Activated T-helper 17 cell treated with anti-CD3 and anti-CD28 coated beads, Interleukin-2, amount 50 U/mL, for 72 hours (primary cell): Measurements from ENCODE around the gene PSMC4. TPM values are rescaled to one million over a fixed set of nuclear protein-coding genes. Genes with fewer than 3 reads are reported as not detected.
"Not testable (repeated sequence)": the region's sequence is repeated elsewhere in the genome, so short reads cannot be mapped to it uniquely, and the experiment has no call there.

ENCODE experiments used
- ATAC-seq: fragments of 150-1000 bp; cut with Tn5 transposase; replicated peaks from 2 replicates; pipeline ENCODE4 v1.10.0; 2021; ENCODE audit warnings: mild to moderate bottlenecking, moderate library complexity
- H3K27ac Mint-ChIP-seq: one replicate; pipeline ENCODE4 v1.8.0; 2022; ENCODE audit warnings: mixed read lengths
- H3K27me3 Mint-ChIP-seq: one replicate; pipeline ENCODE4 v1.8.0; 2022; ENCODE audit warnings: mixed read lengths
- H3K36me3 Mint-ChIP-seq: one replicate; pipeline ENCODE4 v1.8.0; 2022; ENCODE audit warnings: low read depth, mild to moderate bottlenecking, mixed read lengths
- H3K4me1 Mint-ChIP-seq: one replicate; pipeline ENCODE4 v1.8.0; 2022; ENCODE audit warnings: mixed read lengths
- H3K4me3 Mint-ChIP-seq: one replicate; pipeline ENCODE4 v1.8.0; 2022; ENCODE audit warnings: mild to moderate bottlenecking, mixed read lengths
- H3K9me3 Mint-ChIP-seq: one replicate; pipeline ENCODE4 v1.8.0; 2022; ENCODE audit warnings: mixed read lengths
- total RNA-seq, 2 donors: library from RNA; stranded (reverse); gene quantifications; one replicate each; pipeline ENCODE4 v1.2.3, GENCODE V29; 2022

PSMC4 gene
- total RNA-seq, 2 donors from 2014 or later = 66.4 to 121 TPM

GRCh38 chr19:39937787-39938186, 33.2 kb upstream of the PSMC4 start:
- peak overlapping the region; percentile 37 for H3K27ac Mint-ChIP-seq
- H3K9me3 Mint-ChIP-seq = no peaks in the 10 kb centered on the region
- no peaks in the 10 kb centered on the region for H3K36me3 Mint-ChIP-seq
- no peaks in the 10 kb centered on the region for H3K27me3 Mint-ChIP-seq
- peaks cover 59% of the 10 kb centered on the region for H3K4me1 Mint-ChIP-seq
- peak overlapping the region; percentile 14 for H3K4me3 Mint-ChIP-seq
- no peak for ATAC-seq

- peak overlapping the region; percentile 72 for H3K27ac Mint-ChIP-seq
- no peaks in the 10 kb centered on the region for H3K9me3 Mint-ChIP-seq
- no peak for ATAC-seq
- H3K4me3 Mint-ChIP-seq = no peak overlapping the region
- no peaks in the 10 kb centered on the region for H3K36me3 Mint-ChIP-seq
- H3K4me1 Mint-ChIP-seq = peaks cover 65% of the 10 kb centered on the region
- no peaks in the 10 kb centered on the region for H3K27me3 Mint-ChIP-seq
Observed at GRCh38 chr19:39939556-39939955, 31.4 kb upstream of the PSMC4 start.

- H3K4me1 Mint-ChIP-seq = peaks cover 61% of the 10 kb centered on the region
- no peaks in the 10 kb centered on the region for H3K36me3 Mint-ChIP-seq
- no peaks in the 10 kb centered on the region for H3K27me3 Mint-ChIP-seq
- H3K27ac Mint-ChIP-seq = no peak overlapping the region
- H3K4me3 Mint-ChIP-seq = peak overlapping the region; percentile 76
- no peak for ATAC-seq
- no peaks in the 10 kb centered on the region for H3K9me3 Mint-ChIP-seq
Observed at GRCh38 chr19:39940221-39940833, 30.6 kb upstream of the PSMC4 start.

GRCh38 chr19:39941151-39941550, 29.8 kb upstream of the PSMC4 start:
- Mint-ChIP-seq H3K4me1 (peaks cover 54% of the 10 kb centered on the region), H3K36me3 (no peaks in the 10 kb centered on the region), H3K27me3 (no peaks in the 10 kb centered on the region), H3K27ac (peak overlapping the region; percentile 45), H3K9me3 (no peaks in the 10 kb centered on the region), H3K4me3 (peak overlapping the region; percentile 76)
- ATAC-seq = no peak

GRCh38 chr19:39941615-39942365, 29.2 kb upstream of the PSMC4 start:
- Mint-ChIP-seq H3K27ac (peak overlapping the region; percentile 45), H3K9me3 (no peaks in the 10 kb centered on the region), H3K4me3 (peak overlapping the region; percentile 76), H3K36me3 (no peaks in the 10 kb centered on the region), H3K27me3 (no peaks in the 10 kb centered on the region), H3K4me1 (peaks cover 50% of the 10 kb centered on the region)
- peak; percentile 77 for ATAC-seq

GRCh38 chr19:39942366-39942730, 28.6 kb upstream of the PSMC4 start:
- Mint-ChIP-seq H3K4me3 (peak overlapping the region; percentile 76), H3K4me1 (peaks cover 46% of the 10 kb centered on the region), H3K27ac (peak overlapping the region; percentile 45), H3K27me3 (no peaks in the 10 kb centered on the region), H3K36me3 (no peaks in the 10 kb centered on the region), H3K9me3 (no peaks in the 10 kb centered on the region)
- ATAC-seq = no peak

- Mint-ChIP-seq H3K4me3 (peak overlapping the region; percentile 76), H3K9me3 (no peaks in the 10 kb centered on the region), H3K36me3 (no peaks in the 10 kb centered on the region), H3K27me3 (no peaks in the 10 kb centered on the region), H3K4me1 (peaks cover 45% of the 10 kb centered on the region), H3K27ac (no peak overlapping the region)
- ATAC-seq = no peak
Observed at GRCh38 chr19:39943586-39943985, 27.4 kb upstream of the PSMC4 start.

GRCh38 chr19:39946532-39946931, 24.4 kb upstream of the PSMC4 start:
- H3K27ac Mint-ChIP-seq = no peak overlapping the region
- H3K4me3 Mint-ChIP-seq = no peak overlapping the region
- H3K4me1 Mint-ChIP-seq = peaks cover 38% of the 10 kb centered on the region
- no peak for ATAC-seq
- no peaks in the 10 kb centered on the region for H3K36me3 Mint-ChIP-seq
- no peaks in the 10 kb centered on the region for H3K9me3 Mint-ChIP-seq
- no peaks in the 10 kb centered on the region for H3K27me3 Mint-ChIP-seq

GRCh38 chr19:39949026-39949747, 21.8 kb upstream of the PSMC4 start:
- ATAC-seq = peak; percentile 73
- H3K27ac Mint-ChIP-seq = peak overlapping the region; percentile 48

GRCh38 chr19:39951065-39951650, 19.8 kb upstream of the PSMC4 start:
- H3K27me3 Mint-ChIP-seq = no peaks in the 10 kb centered on the region
- peak overlapping the region; percentile 56 for H3K4me3 Mint-ChIP-seq
- ATAC-seq = no peak
- no peaks in the 10 kb centered on the region for H3K36me3 Mint-ChIP-seq
- H3K4me1 Mint-ChIP-seq = peaks cover 36% of the 10 kb centered on the region
- H3K27ac Mint-ChIP-seq = peak overlapping the region; percentile 49
- H3K9me3 Mint-ChIP-seq = no peaks in the 10 kb centered on the region

More at GRCh38 chr19:39949026-39949747, 21.8 kb upstream of the PSMC4 start:
- peaks cover 38% of the 10 kb centered on the region for H3K4me1 Mint-ChIP-seq
- peak overlapping the region; percentile 11 for H3K4me3 Mint-ChIP-seq
- H3K27me3 Mint-ChIP-seq = no peaks in the 10 kb centered on the region
- no peaks in the 10 kb centered on the region for H3K36me3 Mint-ChIP-seq
- H3K9me3 Mint-ChIP-seq = no peaks in the 10 kb centered on the region

- Mint-ChIP-seq H3K27ac (peak overlapping the region; percentile 49), H3K4me3 (peak overlapping the region; percentile 56), H3K36me3 (no peaks in the 10 kb centered on the region), H3K27me3 (no peaks in the 10 kb centered on the region), H3K9me3 (no peaks in the 10 kb centered on the region), H3K4me1 (peaks cover 36% of the 10 kb centered on the region)
- ATAC-seq = peak; percentile 58
Observed at GRCh38 chr19:39951686-39952085, 19.3 kb upstream of the PSMC4 start.

GRCh38 chr19:39953915-39954314, 17.1 kb upstream of the PSMC4 start:
- H3K36me3 Mint-ChIP-seq = no peaks in the 10 kb centered on the region

GRCh38 chr19:39957886-39958285, 13.1 kb upstream of the PSMC4 start:
- Mint-ChIP-seq H3K4me3 (peak overlapping the region; percentile 29), H3K27ac (peak overlapping the region; percentile 52), H3K4me1 (peaks cover 16% of the 10 kb centered on the region)
- not testable (repeated sequence) for ATAC-seq, H3K36me3 Mint-ChIP-seq, H3K27me3 Mint-ChIP-seq, H3K9me3 Mint-ChIP-seq

More at GRCh38 chr19:39953915-39954314, 17.1 kb upstream of the PSMC4 start:
- H3K9me3 Mint-ChIP-seq = no peaks in the 10 kb centered on the region
- peak overlapping the region; percentile 56 for H3K4me3 Mint-ChIP-seq
- ATAC-seq = peak; percentile 13
- peaks cover 32% of the 10 kb centered on the region for H3K4me1 Mint-ChIP-seq
- no peaks in the 10 kb centered on the region for H3K27me3 Mint-ChIP-seq
- peak overlapping the region; percentile 49 for H3K27ac Mint-ChIP-seq

- not testable (repeated sequence) for ATAC-seq, H3K27me3 Mint-ChIP-seq, H3K9me3 Mint-ChIP-seq, H3K4me1 Mint-ChIP-seq, H3K36me3 Mint-ChIP-seq
- peak overlapping the region; percentile 66 for H3K27ac Mint-ChIP-seq
- H3K4me3 Mint-ChIP-seq = peak overlapping the region; percentile 58
Observed at GRCh38 chr19:39958942-39959341, 12.0 kb upstream of the PSMC4 start.
